H1 (cell line): ENCODE measurements around the gene OXNAD1. TPM values are rescaled to one million over a fixed set of nuclear protein-coding genes. Genes with fewer than 3 reads are reported as not detected.

Source experiments
- CTCF ChIA-PET: fragments of 300-600 bp; sonication (Branson Sonifier 250); formaldehyde crosslinking; loops from one replicate; lab custom pipeline; 2021; ENCODE audit not compliant: partially characterized antibody; lab: Charles Lee
- POLR2A ChIA-PET: fragments of 300-600 bp; sonication (Branson Sonifier 250); formaldehyde crosslinking; loops from one replicate; lab custom pipeline; 2021; ENCODE audit warnings: inconsistent platforms; ENCODE audit not compliant: partially characterized antibody; lab: Charles Lee
- DNase-seq, 2 experiments: peaks; one replicate each; pipeline versions ENCODE4 v3.0.0 to v3.0.0-alpha.2; 2010 to 2022; ENCODE audit warnings: low spot score in 2 of 2, low read depth in 1 of 2, mixed read lengths in 1 of 2
- FAIRE-seq: peaks from 2 replicates; lab custom pipeline; 2011; peaks lifted over from hg19 to GRCh38; lab: Jason Lieb, UNC
- H2AFZ ChIP-seq: 2 replicates; pipeline ENCODE4 v1.8.1; 2012; ENCODE audit warnings: low read length, inconsistent platforms
- H2AK5ac ChIP-seq: 2 replicates; pipeline ENCODE4 v1.6.1; 2013; ENCODE audit warnings: low read depth, low read length
- H2BK120ac ChIP-seq: replicated peaks from 2 replicates; pipeline ENCODE3; 2013; ENCODE audit warnings: low read depth, low read length, inconsistent platforms
- H2BK12ac ChIP-seq: 2 replicates; pipeline ENCODE4 v1.6.1; 2013; ENCODE audit warnings: low read depth, low read length
- H2BK15ac ChIP-seq: 2 replicates; pipeline ENCODE4 v1.6.1; 2013; ENCODE audit warnings: low read length
- H2BK20ac ChIP-seq: 2 replicates; pipeline ENCODE4 v1.6.1; 2013; ENCODE audit warnings: low read length
- H2BK5ac ChIP-seq: 2 replicates; pipeline ENCODE4 v1.6.1; 2013; ENCODE audit warnings: low read depth, low read length
- H3K14ac ChIP-seq: 2 replicates; pipeline ENCODE4 v1.6.1; 2013; ENCODE audit warnings: inconsistent platforms; ENCODE audit not compliant: insufficient read length
- H3K18ac ChIP-seq: 2 replicates; pipeline ENCODE4 v1.6.1; 2013; ENCODE audit warnings: low read length; ENCODE audit errors: extremely low read depth
- H3K23ac ChIP-seq: 2 replicates; pipeline ENCODE4 v1.6.1; 2013; ENCODE audit warnings: inconsistent platforms; ENCODE audit not compliant: insufficient read length
- H3K23me2 ChIP-seq: 2 replicates; pipeline ENCODE4 v1.6.1; 2013; ENCODE audit warnings: low read depth, low read length
- H3K27ac ChIP-seq: 2 replicates; pipeline ENCODE4 v1.6.1; 2011; ENCODE audit warnings: low read depth, low read length, inconsistent platforms
- H3K27me3 ChIP-seq, 4 experiments: replicated peaks in 1 of 4; 1 replicate in 1 of 4; 2 replicates in 3 of 4; pipeline versions ENCODE4 v1.6.1 to v1.8.1; 2011 to 2013; ENCODE audit warnings: low read length in 3 of 4, mild to moderate bottlenecking in 3 of 4, inconsistent platforms in 2 of 4, mixed read lengths in 2 of 4, moderate library complexity in 1 of 4; ENCODE audit not compliant: control insufficient read depth in 3 of 4, insufficient read depth in 3 of 4; ENCODE audit errors: extremely low read depth in 1 of 4
- H3K36me3 ChIP-seq, 4 experiments: 2 replicates each; pipeline versions ENCODE4 v1.6.1 to v1.8.1; 2011 to 2013; ENCODE audit warnings: mild to moderate bottlenecking in 4 of 4, low read length in 3 of 4, moderate library complexity in 2 of 4, control low read depth in 1 of 4, inconsistent platforms in 1 of 4; ENCODE audit not compliant: insufficient read depth in 4 of 4, control insufficient read depth in 2 of 4
- H3K4ac ChIP-seq: replicated peaks from 2 replicates; pipeline ENCODE3; 2013; ENCODE audit warnings: low read length, low read depth, mixed read lengths, inconsistent platforms; ENCODE audit not compliant: insufficient read length
- H3K4me1 ChIP-seq, 4 experiments: replicated peaks in 1 of 4; 1 replicate in 1 of 4; 2 replicates in 3 of 4; pipeline versions ENCODE4 v1.6.1 to v1.8.1; 2011 to 2013; ENCODE audit warnings: low read length in 3 of 4, inconsistent platforms in 2 of 4, mixed read lengths in 1 of 4; ENCODE audit not compliant: insufficient read depth in 4 of 4, control insufficient read depth in 3 of 4
- H3K4me2 ChIP-seq, 2 experiments: 2 replicates each; pipeline versions ENCODE4 v1.6.1 to v1.8.1; 2011 to 2013; ENCODE audit warnings: low read depth in 2 of 2, low read length in 2 of 2, control low read depth in 1 of 2, inconsistent platforms in 1 of 2, mild to moderate bottlenecking in 1 of 2; ENCODE audit not compliant: insufficient read depth in 1 of 2
- H3K4me3 ChIP-seq, 4 experiments: fragments of 200-600, 300-600 bp in 1 of 4; sonication (generic), shearing (Covaris generic), sonication (Bioruptor Twin) in 1 of 4; 2 replicates each; pipeline versions ENCODE4 v1.5.1 to v1.8.1; 2011 to 2016; ENCODE audit warnings: low read length in 4 of 4, low read depth in 3 of 4, control low read depth in 2 of 4, inconsistent platforms in 2 of 4, mild to moderate bottlenecking in 2 of 4, mixed read lengths in 1 of 4, moderate library complexity in 1 of 4; ENCODE audit not compliant: insufficient read depth in 2 of 4; ENCODE audit errors: extremely low read depth in 1 of 4
- H3K56ac ChIP-seq: replicated peaks from 2 replicates; pipeline ENCODE3; 2013; ENCODE audit warnings: low read depth, mild to moderate bottlenecking, mixed read lengths, low read length, inconsistent platforms; ENCODE audit not compliant: insufficient read length
- H3K79me1 ChIP-seq: 2 replicates; pipeline ENCODE4 v1.6.1; 2013; ENCODE audit warnings: low read depth, low read length, control low read depth
- H3K79me2 ChIP-seq, 2 experiments: 2 replicates each; pipeline versions ENCODE4 v1.6.1 to v1.8.1; 2012 to 2013; ENCODE audit warnings: low read length in 2 of 2, mild to moderate bottlenecking in 2 of 2, inconsistent platforms in 1 of 2; ENCODE audit not compliant: insufficient read depth in 2 of 2, control insufficient read depth in 1 of 2
- H3K9ac ChIP-seq, 4 experiments: replicated peaks in 1 of 4; 1 replicate in 1 of 4; 2 replicates in 3 of 4; pipeline versions ENCODE4 v1.6.1 to v1.8.1; 2011 to 2013; ENCODE audit warnings: low read depth in 3 of 4, low read length in 3 of 4, control low read depth in 2 of 4, mild to moderate bottlenecking in 2 of 4, moderate library complexity in 2 of 4, inconsistent platforms in 1 of 4; ENCODE audit errors: extremely low read depth in 1 of 4
- H3K9me3 ChIP-seq, 2 experiments: 2 replicates each; pipeline versions ENCODE4 v1.6.1 to v1.8.1; 2012 to 2013; ENCODE audit warnings: mild to moderate bottlenecking in 2 of 2, moderate library complexity in 2 of 2, control low read depth in 1 of 2, inconsistent platforms in 1 of 2, low read depth in 1 of 2, low read length in 1 of 2, mixed read lengths in 1 of 2; ENCODE audit not compliant: insufficient read depth in 2 of 2
- H4K20me1 ChIP-seq, 2 experiments: replicated peaks in 1 of 2; 2 replicates each; pipeline versions ENCODE3 to v1.8.1; 2011 to 2013; ENCODE audit warnings: inconsistent platforms in 2 of 2, low read length in 2 of 2, mild to moderate bottlenecking in 1 of 2; ENCODE audit not compliant: insufficient read depth in 2 of 2, control insufficient read depth in 1 of 2
- H4K5ac ChIP-seq: 2 replicates; pipeline ENCODE4 v1.6.1; 2013; ENCODE audit warnings: low read length, low read depth, mixed read lengths, inconsistent platforms; ENCODE audit not compliant: insufficient read length
- H4K8ac ChIP-seq: 2 replicates; pipeline ENCODE4 v1.8.0; 2013; ENCODE audit warnings: mild to moderate bottlenecking, moderate library complexity, low read length, inconsistent platforms; ENCODE audit not compliant: insufficient read depth; ENCODE audit errors: extremely low read depth
- H4K91ac ChIP-seq: replicated peaks from 2 replicates; pipeline ENCODE3; 2013; ENCODE audit warnings: low read length, mixed read lengths, inconsistent platforms; ENCODE audit not compliant: insufficient read length
- ASH2L ChIP-seq: fragments of 200-600, 300-600 bp; sonication (generic); IDR thresholded peaks from one replicate; pipeline ENCODE4 v1.7.1; 2017; ENCODE audit warnings: low read length
- CTBP2 ChIP-seq: IDR thresholded peaks from 2 replicates; pipeline ENCODE4 v1.7.0; 2011; ENCODE audit warnings: borderline replicate concordance, mild to moderate bottlenecking, moderate library complexity, mixed read lengths, low read length; ENCODE audit not compliant: insufficient read depth, insufficient read length
- FOSL1 ChIP-seq: IDR thresholded peaks from 2 replicates; pipeline ENCODE4 v1.6.1; 2011; ENCODE audit warnings: mild to moderate bottlenecking, low read depth, low read length, moderate library complexity; ENCODE audit not compliant: insufficient read depth
- JUND ChIP-seq: IDR thresholded peaks from 2 replicates; pipeline ENCODE4 v1.6.1; 2011; ENCODE audit warnings: mild to moderate bottlenecking, improper control_type of control experiment, low read length
- KDM1A ChIP-seq: fragments of 200-600, 300-600 bp; sonication (generic); IDR thresholded peaks from 2 replicates; pipeline ENCODE4 v1.7.1; 2016; ENCODE audit warnings: mild to moderate bottlenecking, low read length, borderline replicate concordance
- ZNF274 ChIP-seq: IDR thresholded peaks from 2 replicates; pipeline ENCODE4 v1.7.0; 2012; ENCODE audit warnings: low read length, borderline replicate concordance; ENCODE audit errors: extremely low read depth
- WGBS, 2 experiments: shearing (Covaris generic) in 1 of 2; methylation state at CpG; one replicate each; pipeline versions ENCODE4 v1.1.6 to v1.1.7; 2013 to 2015; ENCODE audit warnings: low lambda C conversion rate in 2 of 2, mixed read lengths in 2 of 2, inconsistent platforms in 1 of 2, low coverage in 1 of 2, missing lambda C conversion rate in 1 of 2; ENCODE audit not compliant: insufficient replicate concordance in 2 of 2, insufficient coverage in 1 of 2, insufficient read length in 1 of 2; ENCODE audit errors: extremely low coverage in 1 of 2, missing lambda C conversion rate in 1 of 2; 5-methylcytosine and 5-hydroxymethylcytosine counted together
- polyA plus RNA-seq, 7 experiments: library from polyadenylated mRNA; depleted of rRNA in 3 of 7; stranded (reverse) in 5 of 7; unstranded in 2 of 7; fragments of >200 nt in 5 of 7; fragments of 200-250 nt in 2 of 7; gene quantifications; 1 replicate in 5 of 7; 2 replicates in 1 of 7; 4 replicates in 1 of 7; pipeline versions ENCODE4 v1.2.1 to v1.2.3, GENCODE V29; 2011 to 2013; ENCODE audit warnings: missing spikeins in 2 of 7, mixed read lengths in 2 of 7
- total RNA-seq: library from RNA; stranded (reverse); fragmentation: NEBNext Ultra II Directional; extraction: Animal tissue kit (Norgen Biotek cat#: 25700); gene quantifications from 2 replicates; pipeline ENCODE4 v1.2.1, GENCODE V29; 2021

OXNAD1 gene
- total and polyA plus RNA-seq, 2 of the 8 experiments (the other 6 are each of a cell fraction or from before 2014, with no cell fraction given): 14.9 to 24.8 TPM

- no peak overlapping the region for H2BK15ac ChIP-seq
- H4K20me1 ChIP-seq: peaks cover 0 to 3% of the 10 kb centered on the region in 2 experiments
- H3K9ac ChIP-seq: no peak overlapping the region
- H3K4me1 ChIP-seq: peaks cover 0 to 6% (median 1%) of the 10 kb centered on the region in 4 experiments; a peak in 3 of 7 replicates
- no peak overlapping the region for H3K4me2 ChIP-seq
- no peak overlapping the region for H4K91ac ChIP-seq
- DNase-seq: no peak
- no peaks in the 10 kb centered on the region for H3K9me3 ChIP-seq
- no peak overlapping the region for H2BK12ac ChIP-seq
- POLR2A ChIA-PET: no interaction called here
- no peak for TF ChIP-seq FOSL1
- no peak for TF ChIP-seq ASH2L
- TF ChIP-seq JUND: no peak
- no peak for TF ChIP-seq KDM1A
- no peak for TF ChIP-seq CTBP2
- no peak for TF ChIP-seq ZNF274
- H3K27ac ChIP-seq: no peak overlapping the region
- CTCF ChIA-PET: interaction anchor here (1.3 to 1.5 kb wide), 3 partner anchors 20 to 211 kb away, joined by 3 to 4 read pairs (median 3); no protein-coding TSS in a partner anchor
- H3K56ac ChIP-seq: no peak overlapping the region
- no peak overlapping the region for H2AFZ ChIP-seq
- H3K79me2 ChIP-seq: peaks cover 11 to 33% of the 10 kb centered on the region in 2 experiments
- H3K36me3 ChIP-seq: peaks cover 5 to 44% (median 21%) of the 10 kb centered on the region in 4 experiments; a peak in 7 of 8 replicates
- no peak for FAIRE-seq
- no peaks in the 10 kb centered on the region; the same call in 1 of the 2 replicates for H3K79me1 ChIP-seq
- H3K23me2 ChIP-seq: no peaks in the 10 kb centered on the region
- no peak overlapping the region for H2BK5ac ChIP-seq
- H3K4ac ChIP-seq: no peak overlapping the region
- 82% methylated on average over 10 of the region's 10 CpGs; no CpG with 5 or more reads in 1 of the 2 experiments for WGBS, 2 experiments
- H4K8ac ChIP-seq: no peak overlapping the region
- H3K18ac ChIP-seq: no peak overlapping the region
- H3K27me3 ChIP-seq: peaks cover 0 to 1% (median 0%) of the 10 kb centered on the region in 4 experiments; a peak in 1 of 7 replicates
- no peak overlapping the region for H2AK5ac ChIP-seq
- H3K4me3 ChIP-seq: no peak overlapping the region
- no peak overlapping the region for H3K23ac ChIP-seq
- no peak overlapping the region for H3K14ac ChIP-seq
- H2BK120ac ChIP-seq: no peak overlapping the region
- no peak overlapping the region for H2BK20ac ChIP-seq
- H4K5ac ChIP-seq: no peak overlapping the region
These were observed 5.8 kb downstream of the OXNAD1 start for GRCh38 chr3:16270855-16271254.
